Kasumi-1 (cell line): ENCODE measurements around the gene GAPVD1.
"Not testable (repeated sequence)": the region's sequence is repeated elsewhere in the genome, so short reads cannot be mapped to it uniquely, and the experiment has no call there.

Experiments
- DNase-seq, 2 experiments: peaks; one replicate each; lab custom pipeline; 2025; lab: John Stamatoyannopoulos, UW

Gene GAPVD1

GRCh38 chr9:125255781-125256391, 5.7 kb upstream of the GAPVD1 start:
- DNase-seq: peak; percentile 39 to 50

- no peak for DNase-seq
These were observed 3.4 kb upstream of the GAPVD1 start for GRCh38 chr9:125258160-125258785.

GRCh38 chr9:125258832-125259534, 2.6 kb upstream of the GAPVD1 start:
- peak; percentile 75 to 79 for DNase-seq

- DNase-seq: no peak
These were observed 1.1 kb upstream of the GAPVD1 start for GRCh38 chr9:125260561-125260960.

- DNase-seq: peak in 1 of 2 experiments; percentile 16
These were observed 817 bp downstream of the GAPVD1 start for GRCh38 chr9:125262294-125262991.

GRCh38 chr9:125264068-125264467, 2.4 kb downstream of the GAPVD1 start:
- not testable (repeated sequence) for DNase-seq

GRCh38 chr9:125268394-125269013, 6.9 kb downstream of the GAPVD1 start:
- DNase-seq: no peak

DNA sequence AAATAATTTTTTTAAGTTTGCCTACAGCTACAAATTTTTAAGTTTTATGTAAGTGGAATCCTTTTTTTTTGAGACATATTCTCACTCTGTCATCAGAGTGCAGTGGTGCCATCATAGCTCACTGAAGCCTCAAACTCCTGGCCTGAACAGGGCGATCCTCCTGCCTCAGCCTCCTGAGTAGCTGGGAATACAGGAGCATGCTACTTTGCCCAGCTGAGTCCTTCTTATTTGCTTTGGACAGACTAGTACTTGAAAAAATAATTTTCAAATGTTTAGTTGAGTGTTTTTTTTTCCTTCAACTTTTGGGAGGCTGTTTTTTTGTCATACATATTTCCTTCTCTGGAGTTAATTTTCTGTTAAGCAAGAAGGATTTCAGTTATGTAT, 7.4 kb downstream of the GAPVD1 start:
- DNase-seq: no peak

- DNase-seq: no peak
These were observed 9.5 kb downstream of the GAPVD1 start for GRCh38 chr9:125271081-125271480.

DNA sequence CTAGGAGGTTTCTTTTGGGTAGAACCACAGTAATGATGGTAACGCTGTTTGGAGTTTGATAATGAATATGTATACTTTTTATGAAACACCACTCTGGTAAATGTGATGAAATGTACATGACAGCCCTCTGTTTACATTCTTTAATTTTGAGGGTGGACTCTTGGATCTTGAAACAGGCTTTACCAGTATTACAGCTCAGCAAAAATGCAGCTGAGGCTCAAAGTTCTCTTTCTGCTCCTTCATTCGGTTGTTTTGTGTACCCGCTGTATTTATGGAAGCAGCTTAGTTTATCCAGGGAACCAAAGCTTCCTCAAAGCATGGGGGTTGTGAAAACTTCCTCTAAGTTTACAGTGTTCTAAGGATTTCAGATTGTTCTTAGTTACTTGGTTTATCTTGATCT, 11.1 kb downstream of the GAPVD1 start:
- DNase-seq: no peak

DNA sequence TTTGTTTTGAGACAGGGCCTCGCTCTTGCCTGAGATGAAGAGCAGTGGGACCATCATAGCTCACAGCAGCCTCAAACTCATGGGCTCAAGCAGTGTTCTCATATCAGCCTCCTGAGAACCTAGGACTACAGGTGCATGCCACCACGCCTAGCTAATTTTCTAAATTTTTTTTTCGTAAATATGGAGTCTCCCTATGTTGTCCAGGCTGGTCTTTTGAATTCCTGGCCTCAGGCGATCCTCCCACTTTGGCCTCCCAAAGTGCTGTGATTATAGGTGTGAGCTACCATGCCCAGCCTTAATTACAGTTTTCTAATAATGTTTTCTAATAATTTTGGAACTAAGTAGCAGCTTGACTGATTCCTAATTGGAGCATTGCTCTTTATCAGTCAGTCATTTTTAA, 15.1 kb downstream of the GAPVD1 start:
- DNase-seq: no peak

GRCh38 chr9:125277411-125277810, 15.8 kb downstream of the GAPVD1 start:
- no peak for DNase-seq

DNA sequence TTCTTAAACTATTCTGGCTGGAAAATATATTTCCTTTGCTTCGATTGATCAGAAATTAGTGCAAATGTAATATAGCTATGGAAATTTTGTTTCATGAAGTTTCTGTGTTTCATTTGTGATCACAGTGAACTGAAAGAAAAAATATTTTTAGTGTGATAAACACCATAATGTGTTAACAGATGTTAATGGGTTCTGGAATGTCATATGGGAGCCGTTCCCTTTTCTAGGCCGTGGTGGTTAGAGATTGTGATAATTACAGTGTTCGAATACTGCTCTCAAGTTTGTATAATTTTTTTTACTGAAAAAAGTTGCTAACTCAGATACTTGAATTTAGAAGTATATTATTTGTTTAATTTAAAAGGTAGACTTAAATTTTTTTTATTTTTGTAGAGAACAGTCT, 19.3 kb downstream of the GAPVD1 start:
- no peak for DNase-seq

GRCh38 chr9:125284855-125285254, 23.2 kb downstream of the GAPVD1 start:
- no peak for DNase-seq

DNA sequence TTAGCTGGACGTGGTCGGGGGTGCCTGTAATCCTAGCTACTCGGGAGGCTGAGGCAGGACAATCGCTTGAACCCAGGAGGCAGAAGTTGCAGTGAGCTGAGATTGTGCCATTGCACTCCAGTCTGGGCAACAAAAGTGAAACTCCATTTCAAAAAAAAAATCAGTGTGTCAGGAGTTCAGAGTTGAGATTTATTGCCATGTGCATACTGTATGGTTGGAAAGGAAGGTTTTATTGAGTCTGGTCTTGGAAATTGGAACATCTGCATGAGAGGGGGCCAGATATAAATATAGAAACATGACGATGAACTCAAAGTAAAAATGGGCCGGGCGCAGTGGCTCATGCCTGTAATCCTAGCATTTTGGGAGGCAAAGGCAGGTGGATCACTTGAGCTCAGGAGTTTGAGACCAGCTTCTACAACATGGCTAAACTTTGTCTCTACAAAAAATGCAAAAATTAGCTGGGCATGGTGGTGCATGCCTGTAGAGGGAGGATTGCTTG, 25.4 kb downstream of the GAPVD1 start:
- not testable (repeated sequence) for DNase-seq

- no peak for DNase-seq
These were observed 31.5 kb downstream of the GAPVD1 start for GRCh38 chr9:125293134-125293533.

DNA sequence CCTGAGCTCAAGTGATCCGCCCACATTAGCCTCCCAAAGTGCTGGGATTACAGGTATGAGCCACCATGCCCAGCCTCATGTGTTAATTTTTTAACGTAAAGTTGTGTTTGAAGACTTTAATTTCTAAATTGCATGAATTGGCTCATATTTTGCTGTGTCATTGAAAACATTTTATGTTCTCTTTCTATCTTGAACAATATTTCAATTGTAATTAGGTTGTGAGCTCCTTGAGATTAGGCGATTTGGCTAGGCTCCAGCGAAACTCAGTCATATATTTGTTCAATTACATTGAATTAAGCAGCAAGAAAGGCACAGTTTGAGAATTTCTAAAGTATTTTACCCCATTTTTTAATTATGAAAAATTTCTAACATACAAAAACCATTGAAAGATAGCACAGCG, 34.0 kb downstream of the GAPVD1 start:
- no peak for DNase-seq

GRCh38 chr9:125296843-125297372, 35.3 kb downstream of the GAPVD1 start:
- no peak for DNase-seq

DNA sequence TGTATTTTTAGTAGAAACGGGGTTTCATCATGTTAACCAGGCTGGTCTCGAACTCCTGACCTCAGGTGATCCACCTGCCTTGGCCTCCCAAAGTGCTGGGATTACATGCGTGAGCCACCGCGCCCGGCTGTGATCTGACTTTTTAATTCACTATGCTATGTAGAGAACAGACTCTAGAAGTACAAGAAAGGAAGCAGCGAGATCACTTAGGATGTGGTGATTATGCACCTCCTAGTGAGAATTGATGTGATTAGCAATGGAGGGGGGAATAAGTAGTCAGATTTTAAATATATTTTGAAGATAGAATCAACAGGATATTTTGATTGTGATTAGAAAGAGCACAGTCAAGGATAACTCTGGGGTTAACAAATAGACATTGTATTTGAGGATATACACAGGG, 36.3 kb downstream of the GAPVD1 start:
- no peak for DNase-seq

DNA sequence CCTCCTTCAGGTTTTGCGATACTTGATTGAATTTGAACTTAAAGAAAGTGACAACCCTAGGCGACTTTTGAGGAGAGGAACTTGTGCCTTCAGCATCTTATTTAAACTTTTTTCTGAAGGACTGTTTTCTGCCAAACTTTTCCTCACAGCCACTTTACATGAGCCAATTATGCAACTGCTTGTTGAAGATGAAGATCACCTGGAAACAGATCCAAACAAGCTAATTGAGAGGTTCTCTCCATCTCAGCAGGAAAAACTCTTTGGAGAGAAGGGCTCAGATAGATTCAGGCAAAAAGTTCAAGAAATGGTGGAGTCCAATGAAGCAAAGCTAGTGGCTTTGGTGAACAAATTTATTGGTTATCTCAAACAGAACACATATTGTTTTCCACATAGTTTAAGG, 40.6 kb downstream of the GAPVD1 start:
- no peak for DNase-seq

- DNase-seq: no peak
These were observed 42.6 kb downstream of the GAPVD1 start for GRCh38 chr9:125304273-125304672.

DNA sequence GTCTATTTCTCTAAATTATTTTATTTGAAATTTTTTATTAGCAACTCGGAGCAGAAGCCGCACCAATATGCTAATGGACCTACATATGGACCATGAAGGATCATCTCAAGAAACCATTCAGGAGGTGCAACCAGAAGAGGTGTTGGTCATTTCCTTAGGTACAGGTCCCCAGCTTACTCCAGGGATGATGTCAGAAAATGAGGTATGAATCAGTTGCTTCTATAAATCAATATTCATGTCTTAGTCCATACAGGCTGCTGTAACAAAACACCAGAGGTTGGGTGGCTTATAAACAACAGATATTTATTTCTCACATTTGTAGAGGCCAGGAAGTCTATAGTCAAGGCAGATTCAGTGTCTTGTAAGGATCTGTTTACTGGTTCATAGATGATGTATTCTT, 50.8 kb downstream of the GAPVD1 start:
- no peak for DNase-seq
